VCaP (cell line): ENCODE results near the gene WASF2.
A peak's percentile ranks its signal among the peaks of the same experiment; 100 is the strongest.

Source experiments
- H3K27ac ChIP-seq: fragments of 450-650 bp; 2 replicates; pipeline ENCODE4 v1.5.1; 2017
- TF ChIP-seq, protein P1 (sequence below): fragments of 450-650 bp; conservative IDR thresholded peaks from 2 replicates; pipeline ENCODE4 v1.5.1; 2017; ENCODE audit warnings: mild to moderate bottlenecking, moderate library complexity

Gene WASF2

DNA sequence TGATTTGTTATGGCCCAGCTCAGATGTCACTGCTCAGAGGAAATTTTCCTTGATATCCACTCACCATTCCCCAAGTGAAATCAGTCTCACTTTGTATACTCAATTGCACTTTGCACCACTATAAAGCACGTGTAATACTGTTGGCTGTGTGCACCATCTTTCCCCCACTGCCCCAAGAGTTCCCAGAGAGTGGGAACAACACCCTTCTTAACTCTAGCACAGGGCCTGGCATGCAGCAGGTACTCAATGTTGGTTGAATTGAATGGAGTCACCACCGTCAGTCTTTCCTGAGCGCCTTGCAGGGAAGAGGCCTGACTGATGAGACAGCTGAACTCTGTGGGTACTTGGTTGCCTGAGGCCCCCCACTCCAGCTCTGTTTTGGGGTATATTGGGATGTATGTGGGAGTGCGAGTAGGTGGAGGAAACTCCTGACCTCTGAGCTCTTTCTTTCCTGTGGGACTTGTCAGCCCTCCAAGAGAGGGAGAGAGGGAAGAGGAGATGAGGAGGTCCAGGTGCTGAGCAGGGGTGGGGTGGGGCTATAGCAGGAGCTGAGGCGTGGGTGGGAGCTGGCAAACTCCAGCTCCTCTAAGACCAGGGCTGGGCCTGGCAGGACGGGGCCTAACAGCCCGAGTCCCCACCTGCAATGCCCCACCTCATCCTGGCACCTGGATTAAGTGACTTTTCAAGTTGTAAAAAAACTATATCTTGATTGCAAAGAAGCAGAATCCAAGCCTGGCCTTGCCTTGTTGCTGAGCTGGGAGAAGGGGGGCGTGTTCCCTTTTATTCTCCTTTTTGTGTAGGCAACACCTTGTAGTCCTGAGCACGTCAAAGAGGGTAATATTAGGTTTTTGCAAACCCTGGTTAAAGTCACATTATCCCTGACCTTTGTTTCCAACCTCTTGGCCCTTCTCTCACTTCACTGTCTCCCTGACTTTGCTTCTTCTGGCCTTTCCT, 19.4 kb upstream of the WASF2 start:
- TF ChIP-seq, protein P1, sequence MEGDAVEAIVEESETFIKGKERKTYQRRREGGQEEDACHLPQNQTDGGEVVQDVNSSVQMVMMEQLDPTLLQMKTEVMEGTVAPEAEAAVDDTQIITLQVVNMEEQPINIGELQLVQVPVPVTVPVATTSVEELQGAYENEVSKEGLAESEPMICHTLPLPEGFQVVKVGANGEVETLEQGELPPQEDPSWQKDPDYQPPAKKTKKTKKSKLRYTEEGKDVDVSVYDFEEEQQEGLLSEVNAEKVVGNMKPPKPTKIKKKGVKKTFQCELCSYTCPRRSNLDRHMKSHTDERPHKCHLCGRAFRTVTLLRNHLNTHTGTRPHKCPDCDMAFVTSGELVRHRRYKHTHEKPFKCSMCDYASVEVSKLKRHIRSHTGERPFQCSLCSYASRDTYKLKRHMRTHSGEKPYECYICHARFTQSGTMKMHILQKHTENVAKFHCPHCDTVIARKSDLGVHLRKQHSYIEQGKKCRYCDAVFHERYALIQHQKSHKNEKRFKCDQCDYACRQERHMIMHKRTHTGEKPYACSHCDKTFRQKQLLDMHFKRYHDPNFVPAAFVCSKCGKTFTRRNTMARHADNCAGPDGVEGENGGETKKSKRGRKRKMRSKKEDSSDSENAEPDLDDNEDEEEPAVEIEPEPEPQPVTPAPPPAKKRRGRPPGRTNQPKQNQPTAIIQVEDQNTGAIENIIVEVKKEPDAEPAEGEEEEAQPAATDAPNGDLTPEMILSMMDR = no peak

GRCh38 chr1:27507960-27508665, 18.1 kb upstream of the WASF2 start:
- TF ChIP-seq, protein P1 = 0 out of 2 replicates have a peak, but pooled peaks have one; percentile 5
- no peak overlapping the region for H3K27ac ChIP-seq

More for the DNA sequence above, 19.4 kb upstream of the WASF2 start:
- H3K27ac ChIP-seq = no peak overlapping the region

DNA sequence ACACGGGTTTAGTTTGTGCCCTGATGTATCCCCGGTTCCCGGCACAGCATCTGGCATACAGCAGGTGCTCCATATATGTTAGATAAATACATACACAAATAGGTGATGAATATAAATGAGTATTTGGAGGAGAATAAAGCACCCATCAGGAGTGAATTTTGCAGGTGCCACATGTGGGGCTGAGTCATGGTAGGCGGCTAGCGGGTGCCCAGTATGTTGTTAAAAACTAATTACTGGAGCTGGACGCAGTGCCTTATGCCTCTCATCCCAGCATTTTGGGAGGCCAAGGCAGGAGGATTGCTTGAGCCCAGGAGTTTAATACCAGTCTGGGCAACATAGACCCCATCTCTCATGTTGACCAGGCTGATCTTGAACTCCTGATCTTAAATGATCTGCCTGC, 16.7 kb upstream of the WASF2 start:
- H3K27ac ChIP-seq = no peak overlapping the region
- TF ChIP-seq, protein P1 = no peak

DNA sequence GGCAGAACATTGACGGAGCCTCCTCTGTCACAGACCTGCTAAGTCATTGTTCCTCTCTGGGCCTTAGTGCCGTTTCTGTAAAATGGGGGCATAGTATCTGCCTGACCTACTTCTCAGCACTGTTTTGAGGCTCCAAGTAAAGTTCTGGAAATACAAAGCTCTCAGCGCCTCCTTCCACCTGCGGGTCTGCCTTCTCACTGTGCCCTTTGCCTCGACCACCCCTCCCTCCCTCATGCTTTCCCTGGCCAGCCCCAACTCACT, 15.4 kb upstream of the WASF2 start:
- TF ChIP-seq, protein P1 = no peak
- no peak overlapping the region for H3K27ac ChIP-seq

GRCh38 chr1:27504588-27505419, 14.8 kb upstream of the WASF2 start:
- TF ChIP-seq, protein P1 = no peak
- no peak overlapping the region for H3K27ac ChIP-seq

DNA sequence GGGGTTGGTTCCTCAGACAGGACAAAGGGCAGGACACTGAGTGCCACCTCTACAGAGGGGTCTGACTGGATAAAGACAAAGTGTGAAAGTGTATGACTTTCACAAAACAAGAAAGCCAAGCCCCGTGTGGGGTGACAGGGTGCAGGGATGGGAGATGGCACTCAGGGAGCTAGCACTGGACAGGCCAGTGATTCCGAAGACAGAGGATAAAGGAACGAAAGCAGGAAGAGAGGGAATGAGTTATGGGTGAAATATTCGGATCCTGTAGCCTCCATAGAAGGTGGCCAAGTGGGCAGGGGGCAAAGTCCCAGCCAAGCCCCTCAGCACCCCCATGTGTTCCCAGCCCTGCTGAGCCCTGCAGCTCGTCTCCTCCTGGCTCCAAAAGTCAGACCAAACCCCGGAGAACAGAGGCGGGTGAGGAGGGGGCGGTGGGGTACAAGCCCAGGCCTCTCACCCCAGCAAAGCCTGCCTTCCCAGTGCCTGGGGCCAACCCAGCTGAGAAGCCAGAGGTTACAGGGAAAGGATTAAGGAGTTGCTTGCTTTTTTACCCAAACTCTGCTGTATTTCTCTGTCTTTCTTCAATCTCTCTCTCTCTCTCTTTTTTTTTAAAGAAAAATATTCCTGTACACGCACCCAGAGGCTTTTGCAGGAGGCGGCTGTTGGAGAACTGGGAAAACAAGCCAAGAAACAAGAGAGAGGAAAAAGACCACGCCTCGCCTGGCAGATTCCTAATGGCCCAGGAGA, 14.0 kb upstream of the WASF2 start:
- H3K27ac ChIP-seq = no peak overlapping the region
- TF ChIP-seq, protein P1 = no peak
